Left hindlimb (tissue), 1 donor: ENCODE data around the gene ARID5B.
A peak's percentile ranks its signal among the peaks of the same experiment; 100 is the strongest.

Experiments used
- DNase-seq: peaks from one replicate; pipeline ENCODE4 v3.0.0-alpha.2; 2018

Gene ARID5B

DNA sequence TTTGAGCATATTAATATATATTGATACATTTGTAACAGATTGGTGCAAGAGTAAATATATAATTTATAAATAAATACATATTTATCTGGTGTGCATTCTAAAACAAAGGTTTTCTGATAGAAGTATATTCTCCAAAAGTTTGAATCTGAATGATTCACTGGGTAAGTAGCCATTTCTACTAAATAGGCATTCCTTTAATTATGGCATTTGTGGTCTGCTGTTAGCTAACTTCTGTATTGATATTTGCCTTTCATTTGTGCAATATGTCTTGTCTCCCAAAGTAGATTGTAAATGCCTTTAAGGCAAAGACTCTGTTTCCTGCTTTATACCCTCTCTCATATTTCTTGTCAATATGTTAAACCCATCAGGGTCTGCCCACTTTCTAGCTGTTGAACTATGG, 11.1 kb upstream of the ARID5B start:
- no peak for DNase-seq

DNA sequence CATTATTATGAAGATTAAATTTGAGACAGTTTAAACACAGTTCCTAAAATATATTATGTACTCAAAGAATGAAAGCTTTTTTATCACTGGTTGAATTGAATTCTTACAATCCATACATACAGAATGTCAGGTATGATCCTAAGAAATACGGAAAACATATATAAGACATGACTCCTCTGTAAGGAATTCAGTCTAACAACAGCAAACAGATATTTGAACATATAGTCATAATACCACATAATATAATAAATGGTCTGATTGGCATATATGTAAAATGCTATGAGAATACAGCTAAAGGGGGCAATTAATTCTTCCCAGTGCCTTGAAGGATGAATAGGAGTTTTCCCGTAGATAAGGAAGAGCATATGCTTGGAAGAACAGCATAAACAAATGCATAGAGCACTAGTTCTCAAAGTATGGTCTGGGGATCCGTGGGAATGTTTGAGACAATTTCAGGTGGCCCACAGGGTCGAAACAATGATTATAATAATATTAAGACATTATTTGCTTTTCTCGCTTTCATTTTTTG, 10.6 kb upstream of the ARID5B start:
- DNase-seq = no peak

DNA sequence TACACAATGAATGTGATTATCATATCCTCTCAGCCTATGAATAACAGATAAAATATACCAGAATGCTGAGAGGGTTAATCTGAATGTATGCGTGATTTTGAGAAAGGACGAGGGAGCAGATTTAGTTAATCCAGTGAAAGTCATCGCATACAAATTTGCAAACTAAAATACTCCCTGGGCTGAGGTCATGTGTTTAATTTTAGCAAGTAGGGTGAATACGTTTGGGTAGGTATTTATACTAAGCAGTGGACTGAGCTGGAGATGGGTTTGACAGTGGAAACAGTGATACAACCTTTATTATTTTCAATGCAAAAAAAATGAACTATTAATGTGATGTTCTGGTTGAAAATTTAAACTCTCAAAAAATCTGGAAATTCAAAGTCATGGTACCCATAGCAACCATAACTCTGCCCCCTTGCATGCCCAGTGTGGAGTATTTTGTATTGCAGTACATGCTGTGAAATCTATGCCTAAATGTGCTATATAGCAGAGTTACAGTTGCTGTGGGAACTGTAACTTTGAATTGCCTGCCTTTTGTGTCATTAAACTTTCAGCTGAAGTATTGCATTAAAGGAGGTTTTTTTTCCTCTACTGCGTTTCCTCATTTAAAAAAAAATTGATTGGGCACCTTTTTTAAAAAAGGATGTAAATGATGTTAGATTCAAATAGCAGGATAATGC, 9.5 kb upstream of the ARID5B start:
- no peak for DNase-seq

DNA sequence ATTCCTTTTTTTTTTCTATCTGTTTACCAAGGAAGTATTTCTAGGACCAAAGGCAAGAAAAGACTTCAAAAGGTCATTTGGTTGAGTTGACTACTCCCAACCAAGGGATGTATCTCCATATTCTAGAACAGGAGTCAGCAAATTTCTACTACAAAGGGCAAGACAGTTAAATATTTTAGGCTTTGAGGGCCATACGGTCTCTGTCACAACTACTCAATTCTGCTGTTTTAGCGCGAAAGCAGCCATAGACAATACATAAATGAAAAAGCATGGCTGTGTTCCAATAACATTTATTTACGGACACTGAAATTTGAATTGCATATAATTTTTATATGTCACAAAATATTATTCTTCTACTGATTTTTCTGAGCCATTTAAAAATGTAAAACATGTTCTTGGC, 8.5 kb upstream of the ARID5B start:
- no peak for DNase-seq

DNA sequence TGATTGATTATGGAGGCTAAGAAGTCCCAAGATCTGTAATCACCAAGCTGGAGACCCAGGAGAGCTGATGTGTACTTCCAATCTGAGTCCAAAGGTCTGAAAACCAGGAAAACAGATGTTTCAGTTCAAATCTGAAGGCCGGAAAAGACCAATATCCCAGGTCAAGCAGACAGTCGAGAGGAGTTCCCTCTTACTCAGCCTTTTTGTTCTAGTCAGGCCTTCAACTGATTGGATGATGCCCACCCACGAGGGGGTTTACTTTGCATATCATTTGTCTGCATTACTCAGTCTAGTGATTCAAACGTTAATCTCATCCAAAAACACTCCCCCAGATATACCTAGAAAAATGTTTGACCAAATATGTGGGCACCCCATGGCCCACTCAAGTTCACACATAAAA, 7.4 kb upstream of the ARID5B start:
- no peak for DNase-seq

DNA sequence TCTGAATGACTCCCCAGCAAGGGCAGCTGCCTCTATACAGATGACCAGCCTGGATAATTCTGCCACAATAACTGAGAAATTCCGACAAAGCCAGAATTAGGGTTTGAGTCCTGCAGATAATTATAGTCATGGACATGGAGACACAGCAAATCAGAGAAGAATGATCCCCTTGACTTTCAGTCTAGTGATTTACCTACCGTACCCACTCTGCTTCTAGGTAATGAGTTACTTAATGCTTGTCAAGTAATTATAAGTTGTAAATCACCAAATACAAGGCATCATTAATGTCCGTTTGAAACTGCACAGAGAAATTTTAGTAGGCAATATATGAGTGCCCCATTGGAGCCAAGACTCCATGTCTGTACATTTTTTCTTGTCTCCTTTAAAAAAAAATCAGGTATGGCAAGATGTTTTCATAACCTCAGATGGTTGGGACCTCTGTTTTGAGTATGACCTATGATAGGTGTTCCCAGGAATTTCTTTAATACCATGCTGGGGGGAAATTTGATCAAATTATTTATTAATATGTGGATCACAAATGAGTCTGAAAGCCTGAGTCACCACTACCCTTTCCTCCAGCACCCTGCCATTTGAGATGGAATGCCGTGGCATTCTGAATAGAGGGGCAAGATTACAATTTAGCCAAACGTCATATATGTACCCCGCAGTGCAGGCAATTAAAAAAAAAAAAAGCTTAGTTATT, 5.5 kb upstream of the ARID5B start:
- DNase-seq = no peak

DNA sequence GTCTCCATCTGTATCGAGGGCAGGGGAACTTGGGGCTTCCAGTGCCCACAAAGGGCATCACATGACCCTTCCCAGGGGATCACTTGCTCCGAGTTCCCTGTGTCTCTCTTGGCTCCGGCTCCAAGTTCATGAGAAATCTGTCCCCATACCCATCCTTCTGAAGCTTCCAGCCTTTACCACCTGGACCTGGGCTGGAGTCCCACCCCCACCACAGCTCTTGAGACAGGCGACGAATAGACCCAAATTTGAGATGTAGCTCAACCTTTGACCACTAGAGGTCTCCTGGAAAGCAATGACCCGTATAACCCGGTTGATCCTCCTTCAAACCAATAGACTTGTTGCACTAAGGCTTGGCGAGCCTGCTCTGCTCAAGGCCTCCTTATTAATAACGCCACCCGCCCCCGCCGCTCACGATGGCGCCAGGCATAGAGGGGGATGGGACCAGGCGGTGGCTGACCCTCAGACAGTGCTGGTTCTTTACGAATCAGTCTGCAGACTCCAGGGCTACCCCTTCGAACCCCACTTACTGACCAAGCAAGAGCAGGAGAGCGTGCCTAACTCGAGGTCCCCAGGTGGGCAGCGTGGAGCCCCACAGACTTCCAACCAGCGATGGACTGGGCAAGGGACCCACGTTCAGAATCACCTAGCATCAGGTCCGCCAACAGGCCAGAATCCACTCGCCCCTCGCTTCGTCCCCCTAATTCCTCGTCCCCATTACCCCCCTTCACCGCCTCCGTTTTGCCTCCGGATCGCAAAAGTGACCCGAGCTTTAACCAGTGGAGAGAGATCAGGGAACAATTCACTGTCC, 4.4 kb upstream of the ARID5B start:
- peak; percentile 69 for DNase-seq

DNA sequence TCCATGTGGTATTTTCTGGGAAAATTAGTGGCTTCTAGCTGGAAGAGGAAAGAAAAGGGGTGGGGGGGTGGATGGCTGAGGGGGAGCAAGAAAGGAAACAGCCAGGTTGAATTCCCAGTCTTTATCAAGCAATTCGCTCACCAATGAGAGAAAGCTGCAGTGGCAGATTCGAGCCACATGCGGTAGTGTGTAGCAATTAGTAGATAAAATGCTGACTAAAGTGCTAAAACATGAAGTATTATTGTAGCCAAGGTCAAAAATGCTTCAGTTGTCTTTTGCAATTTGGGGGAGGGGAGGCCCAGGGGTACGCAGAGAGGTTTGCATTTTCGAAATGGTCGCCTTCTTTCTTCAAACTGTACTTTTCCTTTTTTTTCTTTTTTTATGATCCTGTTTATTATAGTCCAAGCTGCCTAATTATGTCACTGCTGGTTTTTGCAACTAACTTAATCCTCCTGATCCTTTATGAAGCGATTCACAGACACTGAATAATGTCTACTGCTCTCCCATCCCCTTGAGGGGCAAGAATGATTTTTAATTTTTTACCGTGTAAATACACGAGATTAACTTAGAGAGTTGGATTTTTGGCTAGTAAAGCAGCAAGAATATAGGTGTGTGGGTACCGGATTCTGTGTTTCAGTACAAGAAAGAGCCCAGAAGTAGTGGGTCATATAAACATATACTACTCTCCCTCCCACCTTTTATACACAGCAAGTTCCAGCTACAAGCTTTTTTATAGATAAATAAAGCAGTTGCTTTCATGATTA, 3.6 kb upstream of the ARID5B start:
- DNase-seq = peak; percentile 58

DNA sequence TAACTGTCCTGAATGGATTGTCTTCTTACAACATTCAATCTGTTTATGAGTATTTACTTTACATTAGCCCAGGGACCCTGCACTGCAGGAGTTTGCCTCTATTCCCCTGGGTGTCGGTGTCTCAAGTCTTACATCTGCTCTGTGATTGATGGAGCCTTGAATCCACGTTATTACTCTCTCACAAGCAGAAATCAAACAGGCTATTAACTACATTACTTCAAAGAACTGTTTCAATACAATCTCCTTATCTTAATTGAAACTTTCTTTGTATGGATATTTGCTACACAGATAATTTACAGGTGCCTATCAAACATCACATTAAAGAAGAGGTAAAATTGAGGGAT, 3.1 kb upstream of the ARID5B start:
- DNase-seq = no peak

DNA sequence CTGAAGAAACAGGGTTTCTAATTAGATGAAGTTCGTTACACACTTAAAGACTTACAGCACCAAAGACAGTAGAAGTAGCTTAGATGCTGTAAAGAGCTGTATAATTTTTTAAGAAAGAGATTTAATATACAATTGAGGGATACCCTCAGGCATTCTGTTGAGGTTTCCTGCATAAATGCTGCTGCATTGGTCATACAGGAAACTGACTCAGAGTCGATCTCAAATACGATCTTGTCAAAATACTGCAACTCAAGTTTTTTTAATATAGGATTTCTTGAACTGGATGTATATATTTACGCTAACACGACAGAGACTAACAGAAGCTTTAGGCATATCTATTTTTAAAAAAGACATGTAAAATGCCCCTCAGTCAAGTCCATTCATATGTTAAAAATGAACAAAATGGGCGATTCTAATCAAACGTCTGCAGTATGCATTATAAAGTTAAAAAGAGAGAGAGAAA, 2.4 kb upstream of the ARID5B start:
- DNase-seq = no peak

DNA sequence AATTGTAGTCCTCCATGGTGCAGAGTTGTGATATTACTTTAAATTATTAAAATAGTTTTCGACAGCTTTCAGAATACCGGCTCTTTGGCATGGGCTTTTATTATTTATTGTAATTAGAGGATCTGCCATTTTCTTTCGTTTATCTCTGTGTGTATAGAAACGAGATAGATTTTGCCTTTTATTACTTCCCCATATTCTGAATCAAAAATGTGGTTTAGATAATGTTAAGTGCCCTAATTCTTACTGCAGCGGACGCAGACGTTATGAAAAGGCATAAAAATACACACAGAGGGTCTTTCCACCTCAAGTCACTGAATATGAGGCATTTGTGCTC, 1.9 kb upstream of the ARID5B start:
- no peak for DNase-seq

DNA sequence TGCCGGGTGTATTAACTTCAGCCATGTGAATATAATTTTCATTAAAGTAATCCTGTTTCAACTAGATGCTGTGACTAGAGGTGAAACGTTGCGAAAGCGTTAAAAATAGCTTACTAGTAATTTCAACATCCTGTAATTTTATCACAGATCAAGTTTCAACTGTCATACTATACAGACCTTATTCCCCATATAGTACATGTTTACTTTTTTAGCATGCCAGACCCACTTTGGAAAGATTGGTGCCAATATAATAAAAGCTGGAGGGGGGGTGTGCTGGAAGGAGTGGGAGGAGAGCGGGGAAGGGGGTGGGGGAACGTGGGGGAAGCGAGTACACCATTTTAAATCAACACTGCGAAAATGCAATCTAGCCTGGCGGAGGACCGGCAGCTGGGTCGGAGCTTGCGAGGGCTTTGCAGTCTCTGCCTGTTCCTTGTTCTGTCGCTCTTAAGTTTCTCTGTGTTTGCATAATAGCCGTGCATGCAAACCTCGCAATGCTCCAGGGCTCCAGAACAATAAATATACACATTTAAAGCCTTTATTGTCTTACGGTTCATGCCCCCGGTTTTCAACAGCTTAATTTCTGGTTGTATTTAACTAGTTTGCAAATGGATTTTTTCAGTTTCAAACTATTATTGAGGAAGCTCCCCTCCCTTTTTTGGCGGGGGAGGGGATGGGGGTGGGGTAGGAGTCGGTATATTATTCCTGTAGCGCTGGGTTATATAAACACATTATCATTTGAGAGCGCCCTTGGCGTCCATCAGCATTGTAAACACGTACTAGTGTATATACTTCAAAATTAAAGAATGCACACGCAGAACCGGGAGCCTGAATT, 1.3 kb upstream of the ARID5B start:
- DNase-seq = peak; percentile 74

DNA sequence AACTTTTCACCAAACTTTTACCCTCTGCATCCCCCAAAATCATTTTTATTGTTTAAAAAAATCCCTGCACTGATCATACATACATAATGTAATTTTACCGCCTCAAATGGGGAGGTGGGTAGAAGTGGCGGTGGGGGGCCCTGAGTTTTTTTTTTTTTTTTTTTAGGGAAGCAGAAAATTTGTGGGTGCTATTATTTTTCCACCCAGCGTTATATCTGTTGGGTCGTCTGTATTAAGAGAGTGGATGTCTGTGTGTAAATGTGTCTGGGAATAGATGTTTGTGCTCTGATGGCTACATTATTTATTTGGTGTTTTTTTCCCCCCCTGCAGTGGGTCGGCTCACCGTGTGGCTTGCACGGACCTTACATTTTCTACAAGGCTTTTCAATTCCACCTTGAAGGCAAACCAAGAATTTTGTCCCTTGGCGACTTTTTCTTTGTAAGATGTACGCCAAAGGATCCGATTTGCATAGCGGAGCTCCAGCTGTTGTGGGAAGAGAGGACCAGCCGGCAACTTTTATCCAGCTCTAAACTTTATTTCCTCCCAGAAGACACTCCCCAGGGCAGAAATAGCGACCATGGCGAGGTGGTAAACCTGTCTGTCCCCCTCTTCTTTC, 438 bp downstream of the ARID5B start:
- no peak for DNase-seq

DNA sequence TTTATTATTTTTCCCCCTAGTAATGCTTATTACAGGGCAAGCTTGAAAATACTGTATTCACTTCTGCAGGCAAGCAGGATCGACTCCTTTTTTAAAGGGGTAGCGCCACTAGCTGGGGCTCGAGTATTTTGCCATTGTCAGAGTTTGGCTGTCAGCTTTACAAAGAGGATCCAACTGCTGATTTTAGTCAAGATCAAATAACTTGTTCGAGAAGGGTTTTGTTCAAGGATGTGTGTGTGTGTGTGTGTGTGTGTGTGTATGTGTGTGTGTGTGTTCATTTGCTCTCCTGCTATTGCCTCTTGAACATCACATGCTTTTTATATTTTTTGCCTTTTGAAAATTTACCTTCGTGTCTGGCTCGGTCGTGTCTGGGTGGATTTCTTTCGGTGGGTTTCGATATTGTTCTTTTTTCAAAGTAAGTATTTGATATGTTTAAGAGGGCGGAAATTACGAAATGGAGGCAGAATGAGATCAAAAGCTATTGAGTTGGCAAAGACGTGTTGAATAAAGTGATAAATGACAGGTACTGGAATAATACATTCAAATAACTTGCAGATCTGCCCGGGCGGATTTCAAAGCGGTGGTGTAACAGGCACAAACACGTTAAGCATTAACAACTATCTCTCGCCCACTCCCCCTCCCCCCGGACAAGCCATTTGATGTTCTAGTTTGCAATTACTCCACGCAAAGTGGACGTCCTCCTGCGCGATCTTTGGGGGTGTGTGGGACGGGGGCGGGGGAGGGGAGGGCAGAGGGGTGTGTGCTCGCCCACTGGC, 1.1 kb downstream of the ARID5B start:
- DNase-seq = peak; percentile 81

DNA sequence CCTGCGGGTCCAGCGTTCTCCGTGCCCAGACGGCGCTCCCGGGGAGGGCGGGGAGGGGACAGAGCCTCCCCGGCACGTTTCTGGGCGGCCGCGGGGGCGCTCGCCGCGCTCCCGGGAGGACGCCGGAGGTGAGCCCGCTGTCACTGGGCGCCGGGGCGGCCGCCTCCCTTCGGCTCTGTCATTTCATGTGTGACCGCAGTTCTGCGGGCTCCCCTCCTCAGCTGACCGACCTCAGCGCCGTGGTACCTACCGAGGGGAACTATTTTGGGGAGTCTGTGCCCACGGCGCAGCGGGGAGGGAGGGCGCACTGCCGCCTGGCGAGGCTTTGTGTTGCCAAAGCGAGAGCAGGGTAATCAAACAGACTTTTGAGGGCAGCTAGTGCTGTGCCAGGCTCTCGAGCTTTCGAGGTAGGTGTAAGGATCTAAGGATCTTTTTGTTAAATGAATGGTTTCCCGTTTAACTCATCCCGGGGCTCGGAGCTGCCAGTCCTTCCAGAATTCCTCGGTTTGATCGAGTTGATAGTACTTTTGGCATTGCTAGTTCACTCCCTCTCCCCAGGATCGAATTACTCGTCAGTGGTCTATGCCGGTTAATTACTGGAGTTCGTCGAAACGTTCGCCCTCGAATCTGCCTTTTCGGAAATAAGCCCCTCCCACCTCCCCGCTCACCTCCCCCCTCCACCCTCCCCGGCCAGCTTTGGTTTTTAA, 1.9 kb downstream of the ARID5B start:
- peak; percentile 75 for DNase-seq

DNA sequence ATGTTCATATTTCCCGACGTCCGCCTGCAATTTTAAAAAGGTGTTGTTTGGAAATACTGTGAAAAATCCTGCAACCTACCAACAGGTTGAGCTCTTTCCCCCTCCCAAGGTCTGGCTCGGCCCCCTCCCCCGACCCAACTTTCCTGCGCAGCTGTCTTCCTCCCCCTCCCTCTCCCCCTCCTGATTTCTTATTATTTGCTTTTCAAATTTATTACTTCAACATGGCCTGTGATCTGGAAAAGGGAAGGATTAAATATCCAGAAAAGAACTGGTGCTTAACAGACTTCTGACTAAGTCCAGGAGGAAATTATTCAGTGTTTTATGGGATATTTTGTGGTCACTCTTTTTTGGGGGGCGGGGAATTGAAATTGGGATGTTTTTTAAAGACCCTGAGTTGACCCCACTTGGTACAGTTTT, 2.4 kb downstream of the ARID5B start:
- DNase-seq = no peak

DNA sequence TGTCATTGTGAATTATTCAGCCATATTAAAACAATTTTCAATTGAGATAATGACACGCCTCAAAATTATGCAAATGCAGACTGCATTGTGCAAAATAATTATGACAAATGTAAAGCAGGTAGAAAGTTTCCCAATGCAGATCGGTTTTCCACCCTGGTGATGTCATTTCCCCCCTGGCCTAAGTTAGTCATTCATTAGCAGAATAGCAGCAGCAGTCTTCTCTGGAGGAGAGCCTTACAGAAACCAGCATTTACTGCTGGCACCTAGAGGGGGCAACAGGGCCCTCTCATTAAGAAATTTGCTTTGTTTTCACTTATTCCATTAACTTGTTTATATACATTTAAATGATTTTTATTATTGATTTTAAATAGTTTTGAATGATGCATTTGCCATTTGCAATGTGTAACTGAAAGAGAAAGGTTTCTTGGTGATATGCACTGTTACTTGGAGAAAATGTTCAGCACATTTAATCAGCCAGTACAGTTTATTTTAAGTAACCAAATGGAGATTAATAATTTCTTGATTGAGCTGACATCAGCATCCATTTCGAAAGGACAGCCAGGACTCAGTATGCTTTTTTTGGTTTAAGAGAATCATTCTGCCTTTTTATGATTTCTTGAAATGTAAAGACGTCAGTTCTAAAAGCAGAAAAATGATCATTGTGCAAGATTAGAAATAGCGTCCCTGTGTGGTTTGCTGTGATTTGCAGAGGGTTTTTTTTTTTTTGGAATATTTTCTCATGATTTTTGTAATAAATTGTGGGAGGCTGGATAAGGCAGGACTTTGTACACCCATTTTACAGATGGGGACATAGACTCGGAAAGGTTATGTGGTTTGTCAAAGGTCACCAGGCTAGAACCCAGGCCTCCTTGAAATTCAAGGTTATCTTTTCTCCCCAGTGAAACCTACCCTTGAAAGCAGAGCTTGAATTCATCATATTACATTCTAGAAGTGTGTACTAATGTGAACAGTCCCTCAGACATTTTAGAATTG, 3.5 kb downstream of the ARID5B start:
- peak; percentile 40 for DNase-seq

DNA sequence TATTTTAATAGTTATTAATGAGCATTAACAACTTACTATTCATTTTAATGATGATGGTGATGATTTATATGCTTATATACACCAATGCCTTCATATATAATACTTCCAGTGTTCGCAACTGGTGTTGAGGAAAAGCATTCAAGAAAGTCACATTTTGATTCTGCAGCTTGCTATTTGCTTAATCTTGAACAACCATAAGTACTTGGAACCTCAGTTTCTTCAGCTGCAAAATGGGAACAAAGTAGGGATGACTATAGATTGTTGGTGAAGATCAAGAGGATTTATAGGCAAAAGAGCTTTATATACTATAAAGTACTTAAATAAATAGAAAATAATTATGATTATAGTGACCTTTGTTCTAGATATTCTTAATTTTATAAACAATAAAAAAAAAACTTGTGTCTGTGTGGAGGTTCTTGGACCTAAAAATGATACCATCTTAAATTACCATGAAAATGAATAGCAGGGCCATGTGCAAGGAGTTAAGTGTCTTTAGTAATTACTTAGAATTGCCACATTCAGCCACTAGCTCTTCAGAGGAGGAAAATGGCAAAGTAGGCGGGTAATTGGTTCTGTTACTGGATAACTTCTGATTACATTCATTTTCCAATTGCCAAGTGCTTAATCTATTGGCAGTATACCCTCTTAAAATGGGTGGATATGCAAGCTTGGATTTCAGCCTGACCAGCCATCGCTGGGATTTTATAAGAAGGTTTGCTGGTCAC, 4.5 kb downstream of the ARID5B start:
- DNase-seq = no peak
